Measurements from ENCODE around the gene HS6ST3.

Gene HS6ST3

DNA sequence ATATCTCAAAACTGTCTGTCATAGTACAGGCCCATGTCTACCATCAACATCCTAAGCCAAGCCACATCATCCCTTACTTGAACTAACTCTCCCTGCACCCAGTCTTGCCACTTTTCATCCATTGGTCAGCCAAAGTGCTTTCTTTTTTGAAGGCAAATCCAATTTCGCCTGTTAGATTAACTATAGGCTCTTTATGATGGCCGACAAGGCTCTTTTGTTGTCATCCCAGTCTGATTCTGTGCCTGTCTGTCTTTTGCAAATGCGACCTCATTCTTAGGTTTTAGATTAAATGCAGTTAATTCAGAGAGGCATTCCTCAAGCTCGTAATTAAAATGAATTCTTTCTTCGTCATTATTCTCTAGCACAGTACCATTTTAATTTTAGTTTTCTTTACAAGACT is 148.3 kb downstream of the HS6ST3 start:
- Histone ChIP-seq H3K27ac (ENCODE audit: low read length) (no peak overlapping the region), H3K36me3 (ENCODE audit: control insufficient read depth in 2 of 2, insufficient read depth in 2 of 2, low read length in 2 of 2) (no peaks in the 10 kb centered on the region), H3K9me3 (ENCODE audit: control insufficient read depth in 2 of 2, low read length in 2 of 2) (no peaks in the 10 kb centered on the region), H3K27me3 (ENCODE audit: control insufficient read depth in 1 of 2, insufficient read depth in 2 of 2, low read length in 2 of 2) (no peaks in the 10 kb centered on the region), H3K9ac (ENCODE audit: low read length in 2 of 2) (no peak overlapping the region), H3K4me3 (ENCODE audit: low read length in 2 of 2) (no peak overlapping the region), H3K4me1 (ENCODE audit: control insufficient read depth, insufficient read depth, low read length) (no peaks in the 10 kb centered on the region)

DNA sequence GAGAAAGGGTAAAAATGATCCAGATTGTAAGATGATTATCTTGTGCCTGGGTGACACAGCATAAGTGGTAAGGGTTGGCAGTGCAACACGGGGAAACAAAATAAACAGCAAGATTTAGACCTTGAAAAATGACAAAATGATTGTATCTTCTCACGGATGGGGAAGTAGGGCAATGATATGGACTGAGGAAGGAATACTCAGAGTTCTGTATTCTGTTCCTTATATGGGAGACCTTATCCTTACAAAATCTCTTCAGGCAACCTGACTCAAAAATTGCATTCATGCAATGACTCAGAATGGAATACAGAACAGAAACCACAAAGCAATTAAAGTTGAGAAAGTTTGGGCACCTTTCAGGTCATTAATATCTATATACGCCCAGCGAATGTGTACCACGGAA is 149.0 kb downstream of the HS6ST3 start:
- H3K4me1 ChIP-seq (ENCODE audit: control insufficient read depth, insufficient read depth, low read length), result no peaks in the 10 kb centered on the region
- H3K27ac ChIP-seq (ENCODE audit: low read length), result no peak overlapping the region
- H3K9ac ChIP-seq (ENCODE audit: low read length in 2 of 2), result no peak overlapping the region
- H3K9me3 ChIP-seq (ENCODE audit: control insufficient read depth in 2 of 2, low read length in 2 of 2), result no peaks in the 10 kb centered on the region
- H3K4me3 ChIP-seq (ENCODE audit: low read length in 2 of 2), result no peak overlapping the region
- no peaks in the 10 kb centered on the region for H3K27me3 ChIP-seq (ENCODE audit: control insufficient read depth in 1 of 2, insufficient read depth in 2 of 2, low read length in 2 of 2)
- no peaks in the 10 kb centered on the region for H3K36me3 ChIP-seq (ENCODE audit: control insufficient read depth in 2 of 2, insufficient read depth in 2 of 2, low read length in 2 of 2)

DNA sequence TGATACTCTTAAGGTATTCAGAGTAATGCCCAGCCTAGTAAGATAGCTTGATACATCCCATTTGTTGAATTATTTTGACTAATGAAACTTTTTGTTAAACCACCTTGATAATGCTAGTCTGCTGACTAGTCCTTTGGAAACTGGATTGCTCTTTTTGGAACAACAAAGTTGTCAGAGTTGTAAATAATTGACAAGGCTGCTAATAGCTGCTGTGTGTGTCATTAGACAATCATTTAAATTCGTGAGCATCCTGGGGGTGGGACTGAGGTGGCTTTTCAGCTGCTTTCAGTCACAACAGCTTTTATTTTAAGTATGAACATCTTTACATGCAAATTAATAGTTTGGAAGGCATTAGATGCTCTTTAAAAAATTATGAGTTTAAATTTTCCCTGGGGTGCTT is 153.5 kb downstream of the HS6ST3 start:
- H3K4me3 ChIP-seq (ENCODE audit: low read length in 2 of 2), result no peak overlapping the region
- no peaks in the 10 kb centered on the region for H3K36me3 ChIP-seq (ENCODE audit: control insufficient read depth in 2 of 2, insufficient read depth in 2 of 2, low read length in 2 of 2)
- H3K27ac ChIP-seq (ENCODE audit: low read length), result no peak overlapping the region
- no peaks in the 10 kb centered on the region for H3K27me3 ChIP-seq (ENCODE audit: control insufficient read depth in 1 of 2, insufficient read depth in 2 of 2, low read length in 2 of 2)
- no peak overlapping the region for H3K9ac ChIP-seq (ENCODE audit: low read length in 2 of 2)
- no peaks in the 10 kb centered on the region for H3K9me3 ChIP-seq (ENCODE audit: control insufficient read depth in 2 of 2, low read length in 2 of 2)
- no peaks in the 10 kb centered on the region for H3K4me1 ChIP-seq (ENCODE audit: control insufficient read depth, insufficient read depth, low read length)

DNA sequence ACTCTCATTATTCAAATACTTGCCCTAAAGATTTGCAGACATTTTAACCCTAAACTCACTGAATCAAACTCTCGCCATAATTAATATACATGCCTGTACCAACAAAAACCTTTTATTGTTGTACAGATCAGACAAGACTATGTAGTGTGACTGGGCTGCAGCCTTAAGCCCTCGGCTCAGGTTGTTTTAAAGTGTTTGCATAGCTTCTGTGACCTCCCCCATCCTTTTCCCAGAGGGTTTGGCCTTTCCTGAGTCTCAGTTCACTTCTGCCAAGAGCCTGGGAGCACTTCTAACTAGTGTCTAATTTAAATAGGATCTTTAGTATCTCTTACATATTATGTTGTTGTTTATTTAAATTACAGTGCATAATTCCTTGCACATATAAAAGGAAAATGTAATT is 158.2 kb downstream of the HS6ST3 start:
- Histone ChIP-seq H3K9me3 (ENCODE audit: control insufficient read depth in 2 of 2, low read length in 2 of 2) (peaks cover 0 to 3% of the 10 kb centered on the region in 2 donors), H3K27ac (ENCODE audit: low read length) (no peak overlapping the region), H3K36me3 (ENCODE audit: control insufficient read depth in 2 of 2, insufficient read depth in 2 of 2, low read length in 2 of 2) (no peaks in the 10 kb centered on the region), H3K27me3 (ENCODE audit: control insufficient read depth in 1 of 2, insufficient read depth in 2 of 2, low read length in 2 of 2) (no peaks in the 10 kb centered on the region), H3K4me1 (ENCODE audit: control insufficient read depth, insufficient read depth, low read length) (no peaks in the 10 kb centered on the region), H3K4me3 (ENCODE audit: low read length in 2 of 2) (no peak overlapping the region), H3K9ac (ENCODE audit: low read length in 2 of 2) (no peak overlapping the region)

DNA sequence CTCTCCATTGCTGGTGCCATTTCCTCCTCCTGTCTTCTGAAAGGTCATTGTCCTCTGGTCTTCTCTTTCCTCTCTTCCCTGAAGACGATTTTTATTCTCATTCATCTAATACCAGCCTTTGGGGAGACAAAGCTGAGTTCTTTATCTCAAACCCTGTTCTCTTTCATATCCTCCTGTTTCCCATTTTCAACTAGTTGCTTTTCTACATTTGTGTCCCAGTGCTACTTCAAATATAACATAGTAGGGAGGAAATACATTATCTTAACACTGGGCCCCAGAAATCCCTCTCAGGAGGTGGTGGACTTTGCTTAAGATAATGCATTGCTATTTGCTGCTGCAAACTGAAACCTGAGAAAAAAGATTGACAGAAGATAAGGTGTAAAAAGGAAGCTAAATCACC is 159.1 kb downstream of the HS6ST3 start:
- Histone ChIP-seq H3K4me1 (ENCODE audit: control insufficient read depth, insufficient read depth, low read length) (no peaks in the 10 kb centered on the region), H3K9ac (ENCODE audit: low read length in 2 of 2) (no peak overlapping the region)

DNA sequence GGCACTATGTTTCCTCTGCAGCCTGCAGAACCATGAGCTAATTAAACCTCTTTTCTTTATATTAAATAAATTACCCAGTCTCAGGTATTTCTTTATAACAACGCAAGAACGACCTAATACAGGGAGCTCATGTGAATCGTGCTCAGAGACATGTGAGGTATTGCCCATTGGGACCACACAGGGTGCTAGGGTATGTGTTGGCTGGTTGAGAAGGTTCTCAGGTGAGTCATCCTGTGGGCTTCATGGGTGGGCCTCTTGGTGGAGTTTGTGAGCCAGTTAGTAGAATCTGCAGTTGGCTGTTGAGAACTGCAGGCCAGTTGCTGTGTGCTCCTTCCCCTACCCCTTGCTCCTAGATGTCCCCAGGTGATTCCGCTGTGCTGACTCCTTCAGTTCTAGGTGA is 163.0 kb downstream of the HS6ST3 start:
- Histone ChIP-seq H3K27me3 (ENCODE audit: control insufficient read depth in 1 of 2, insufficient read depth in 2 of 2, low read length in 2 of 2) (no peaks in the 10 kb centered on the region), H3K36me3 (ENCODE audit: control insufficient read depth in 2 of 2, insufficient read depth in 2 of 2, low read length in 2 of 2) (no peaks in the 10 kb centered on the region), H3K27ac (ENCODE audit: low read length) (no peak overlapping the region), H3K9me3 (ENCODE audit: control insufficient read depth in 2 of 2, low read length in 2 of 2) (peaks cover 0 to 3% of the 10 kb centered on the region in 2 donors), H3K4me3 (ENCODE audit: low read length in 2 of 2) (no peak overlapping the region), H3K9ac (ENCODE audit: low read length in 2 of 2) (no peak overlapping the region), H3K4me1 (ENCODE audit: control insufficient read depth, insufficient read depth, low read length) (no peaks in the 10 kb centered on the region)

More for the DNA sequence above, 159.1 kb downstream of the HS6ST3 start:
- Histone ChIP-seq H3K36me3 (ENCODE audit: control insufficient read depth in 2 of 2, insufficient read depth in 2 of 2, low read length in 2 of 2) (no peaks in the 10 kb centered on the region), H3K9me3 (ENCODE audit: control insufficient read depth in 2 of 2, low read length in 2 of 2) (peaks cover 0 to 3% of the 10 kb centered on the region in 2 donors), H3K4me3 (ENCODE audit: low read length in 2 of 2) (no peak overlapping the region), H3K27me3 (ENCODE audit: control insufficient read depth in 1 of 2, insufficient read depth in 2 of 2, low read length in 2 of 2) (no peaks in the 10 kb centered on the region), H3K27ac (ENCODE audit: low read length) (no peak overlapping the region)

DNA sequence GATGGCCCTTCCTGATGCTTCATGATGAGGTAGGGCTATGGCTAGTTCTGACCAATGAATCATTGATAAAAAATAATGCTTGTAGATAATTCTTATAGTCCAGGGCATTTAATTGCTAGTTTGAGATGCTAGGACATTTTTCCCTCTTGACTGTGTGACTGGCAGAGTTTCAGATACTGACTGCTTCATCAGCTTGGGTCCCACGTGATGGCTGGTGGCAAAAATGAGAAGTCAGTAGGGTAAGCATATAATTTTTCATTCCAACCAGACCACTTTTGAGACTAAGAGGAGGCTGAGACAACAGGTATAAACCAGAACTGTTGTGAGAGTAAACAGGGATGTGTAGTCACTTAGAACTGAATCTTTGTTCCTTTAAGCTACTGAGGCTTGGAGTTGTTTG is 183.3 kb downstream of the HS6ST3 start:
- H3K27ac ChIP-seq (ENCODE audit: low read length), result no peak overlapping the region
- no peaks in the 10 kb centered on the region for H3K9me3 ChIP-seq (ENCODE audit: control insufficient read depth in 2 of 2, low read length in 2 of 2)
- H3K9ac ChIP-seq (ENCODE audit: low read length in 2 of 2), result no peak overlapping the region
- H3K27me3 ChIP-seq (ENCODE audit: control insufficient read depth in 1 of 2, insufficient read depth in 2 of 2, low read length in 2 of 2), result no peaks in the 10 kb centered on the region
- H3K4me1 ChIP-seq (ENCODE audit: control insufficient read depth, insufficient read depth, low read length), result peaks cover 3% of the 10 kb centered on the region
- H3K36me3 ChIP-seq (ENCODE audit: control insufficient read depth in 2 of 2, insufficient read depth in 2 of 2, low read length in 2 of 2), result no peaks in the 10 kb centered on the region
- H3K4me3 ChIP-seq (ENCODE audit: low read length in 2 of 2), result no peak overlapping the region

DNA sequence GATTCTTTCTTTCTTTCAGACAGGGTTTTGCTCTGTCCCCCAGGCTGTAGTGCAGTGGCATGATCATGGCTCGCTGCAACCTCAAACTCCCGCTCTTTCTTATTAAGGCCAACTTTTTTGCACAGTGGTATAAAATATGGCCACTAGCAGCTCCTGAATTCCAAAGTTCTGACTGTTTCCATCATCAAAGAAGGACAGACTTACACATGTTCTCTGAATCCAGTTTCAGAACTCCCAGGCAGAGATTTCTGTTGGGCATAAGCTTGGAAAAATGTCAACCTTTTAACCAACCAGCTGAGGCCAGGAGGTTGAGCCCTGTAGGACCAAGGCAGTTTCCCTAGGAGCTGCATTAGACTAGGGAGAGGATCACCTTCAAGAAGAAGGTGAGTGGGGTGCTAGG is 184.1 kb downstream of the HS6ST3 start:
- H3K27me3 ChIP-seq (ENCODE audit: control insufficient read depth in 1 of 2, insufficient read depth in 2 of 2, low read length in 2 of 2), result no peaks in the 10 kb centered on the region
- peaks cover 3% of the 10 kb centered on the region for H3K4me1 ChIP-seq (ENCODE audit: control insufficient read depth, insufficient read depth, low read length)
- no peaks in the 10 kb centered on the region for H3K36me3 ChIP-seq (ENCODE audit: control insufficient read depth in 2 of 2, insufficient read depth in 2 of 2, low read length in 2 of 2)
- no peak overlapping the region for H3K27ac ChIP-seq (ENCODE audit: low read length)
- no peaks in the 10 kb centered on the region for H3K9me3 ChIP-seq (ENCODE audit: control insufficient read depth in 2 of 2, low read length in 2 of 2)
- no peak overlapping the region for H3K9ac ChIP-seq (ENCODE audit: low read length in 2 of 2)
- H3K4me3 ChIP-seq (ENCODE audit: low read length in 2 of 2), result no peak overlapping the region

DNA sequence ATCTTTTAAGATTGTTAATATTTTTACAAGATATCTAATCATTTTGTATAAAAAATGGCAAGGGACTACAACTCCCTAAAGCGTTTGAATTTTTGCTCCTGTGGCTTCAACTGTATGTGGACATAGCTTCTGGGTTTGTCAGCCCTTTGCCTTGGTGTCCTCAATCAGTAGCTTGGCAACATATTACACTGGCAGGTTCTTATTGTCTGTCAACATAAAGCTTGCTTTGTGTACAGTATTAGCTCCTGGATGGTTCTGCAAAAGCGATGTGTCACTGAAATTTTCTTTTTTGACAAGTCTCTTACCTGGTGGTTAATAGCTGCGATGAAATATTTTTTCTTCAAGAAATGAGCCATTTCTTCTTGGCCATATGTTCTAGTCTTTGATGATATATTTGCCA is 190.0 kb downstream of the HS6ST3 start:
- no peak overlapping the region for H3K27ac ChIP-seq (ENCODE audit: low read length)
- no peaks in the 10 kb centered on the region for H3K9me3 ChIP-seq (ENCODE audit: control insufficient read depth in 2 of 2, low read length in 2 of 2)
- H3K27me3 ChIP-seq (ENCODE audit: control insufficient read depth in 1 of 2, insufficient read depth in 2 of 2, low read length in 2 of 2), result no peaks in the 10 kb centered on the region

DNA sequence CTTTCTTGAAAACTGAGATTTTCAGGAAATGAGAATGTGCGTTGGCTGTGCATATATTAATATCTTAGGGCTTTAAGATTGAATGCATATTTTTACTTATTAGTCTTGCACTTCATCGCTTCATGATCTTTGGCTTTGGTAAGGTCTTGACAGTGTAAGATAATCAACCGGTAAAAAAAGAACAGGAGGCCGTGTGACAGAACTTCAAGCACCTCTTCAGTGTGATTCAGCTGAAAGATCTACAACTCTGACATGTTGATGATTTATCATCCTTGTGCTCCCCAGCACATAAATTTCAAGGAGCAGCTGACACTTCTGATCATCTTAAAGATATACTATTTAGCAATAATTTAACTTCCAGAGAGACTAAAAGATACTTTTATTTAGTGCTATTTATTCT is 195.1 kb downstream of the HS6ST3 start:
- H3K4me3 ChIP-seq (ENCODE audit: low read length in 2 of 2), result no peak overlapping the region
- H3K9ac ChIP-seq (ENCODE audit: low read length in 2 of 2), result no peak overlapping the region
- no peaks in the 10 kb centered on the region for H3K9me3 ChIP-seq (ENCODE audit: control insufficient read depth in 2 of 2, low read length in 2 of 2)
- no peaks in the 10 kb centered on the region for H3K4me1 ChIP-seq (ENCODE audit: control insufficient read depth, insufficient read depth, low read length)
- no peaks in the 10 kb centered on the region for H3K36me3 ChIP-seq (ENCODE audit: control insufficient read depth in 2 of 2, insufficient read depth in 2 of 2, low read length in 2 of 2)
- H3K27me3 ChIP-seq (ENCODE audit: control insufficient read depth in 1 of 2, insufficient read depth in 2 of 2, low read length in 2 of 2), result no peaks in the 10 kb centered on the region
- H3K27ac ChIP-seq (ENCODE audit: low read length), result no peak overlapping the region

More for the DNA sequence above, 190.0 kb downstream of the HS6ST3 start:
- H3K9ac ChIP-seq (ENCODE audit: low read length in 2 of 2), result no peak overlapping the region
- H3K36me3 ChIP-seq (ENCODE audit: control insufficient read depth in 2 of 2, insufficient read depth in 2 of 2, low read length in 2 of 2), result no peaks in the 10 kb centered on the region
- no peak overlapping the region for H3K4me3 ChIP-seq (ENCODE audit: low read length in 2 of 2)
- no peaks in the 10 kb centered on the region for H3K4me1 ChIP-seq (ENCODE audit: control insufficient read depth, insufficient read depth, low read length)

DNA sequence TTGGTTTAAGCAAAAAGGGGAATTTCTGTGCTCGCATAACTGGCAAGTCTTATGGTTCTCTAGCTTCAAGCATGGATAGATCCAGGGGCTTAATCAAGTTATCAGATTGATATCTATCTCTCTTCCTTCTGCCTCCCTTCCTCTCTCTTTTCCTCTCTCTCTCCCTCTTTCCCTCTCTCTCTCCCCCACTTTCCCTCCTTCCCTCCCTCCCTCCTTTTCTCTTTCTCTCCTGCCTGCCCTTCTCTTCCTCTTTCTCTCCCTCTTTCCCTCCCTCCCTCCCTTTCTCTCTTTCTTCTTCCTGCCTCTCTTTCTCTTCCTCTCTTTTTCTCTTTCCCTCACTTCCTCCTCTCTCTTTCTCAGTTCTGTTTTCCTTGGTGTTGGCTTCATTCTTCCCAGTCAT is 195.8 kb downstream of the HS6ST3 start:
- Histone ChIP-seq H3K9me3 (ENCODE audit: control insufficient read depth in 2 of 2, low read length in 2 of 2) (no peaks in the 10 kb centered on the region), H3K4me3 (ENCODE audit: low read length in 2 of 2) (no peak overlapping the region), H3K36me3 (ENCODE audit: control insufficient read depth in 2 of 2, insufficient read depth in 2 of 2, low read length in 2 of 2) (no peaks in the 10 kb centered on the region), H3K27ac (ENCODE audit: low read length) (no peak overlapping the region), H3K9ac (ENCODE audit: low read length in 2 of 2) (no peak overlapping the region), H3K4me1 (ENCODE audit: control insufficient read depth, insufficient read depth, low read length) (no peaks in the 10 kb centered on the region), H3K27me3 (ENCODE audit: control insufficient read depth in 1 of 2, insufficient read depth in 2 of 2, low read length in 2 of 2) (no peaks in the 10 kb centered on the region)

Measured in stomach smooth muscle (tissue), 2 donors.